Trophoblast cell (in vitro differentiated cells and primary cell): ENCODE data around the gene SLC29A2.
A peak's percentile ranks its signal among the peaks of the same experiment; 100 is the strongest.

Experiments
- DNase-seq, 2 donors: peaks; one replicate each; pipeline ENCODE4 v3.0.0-alpha.2; 2016
- H2AFZ ChIP-seq: 2 replicates; pipeline ENCODE4 v1.6.1; 2013; ENCODE audit warnings: low read length, moderate library complexity, mild to moderate bottlenecking; ENCODE audit not compliant: insufficient read depth, poor library complexity
- H2AK5ac ChIP-seq: 2 replicates; pipeline ENCODE4 v1.6.1; 2013; ENCODE audit warnings: mild to moderate bottlenecking, low read length
- H2BK120ac ChIP-seq: 2 replicates; pipeline ENCODE4 v1.6.1; 2013; ENCODE audit warnings: low read length, mild to moderate bottlenecking, moderate library complexity; ENCODE audit not compliant: insufficient read depth, poor library complexity
- H2BK12ac ChIP-seq: 2 replicates; pipeline ENCODE4 v1.6.1; 2013; ENCODE audit warnings: mild to moderate bottlenecking, low read length, moderate library complexity
- H2BK5ac ChIP-seq: 2 replicates; pipeline ENCODE4 v1.6.1; 2013; ENCODE audit warnings: low read length, low read depth, moderate library complexity, mild to moderate bottlenecking; ENCODE audit not compliant: poor library complexity
- H3K14ac ChIP-seq: 2 replicates; pipeline ENCODE4 v1.6.1; 2013; ENCODE audit warnings: mild to moderate bottlenecking, low read length
- H3K18ac ChIP-seq: 2 replicates; pipeline ENCODE4 v1.6.1; 2013; ENCODE audit warnings: mild to moderate bottlenecking, low read length
- H3K23ac ChIP-seq: 2 replicates; pipeline ENCODE4 v1.6.1; 2013; ENCODE audit warnings: low read length
- H3K27ac ChIP-seq: 2 replicates; pipeline ENCODE4 v1.5.1; 2013; ENCODE audit warnings: low read depth, mild to moderate bottlenecking, inconsistent platforms, low read length, moderate library complexity
- H3K27me3 ChIP-seq: 2 replicates; pipeline ENCODE4 v1.6.1; 2013; ENCODE audit warnings: inconsistent platforms, mild to moderate bottlenecking, low read length, moderate library complexity; ENCODE audit not compliant: insufficient read depth
- H3K36me3 ChIP-seq, 2 experiments: 1 replicate in 1 of 2; 2 replicates in 1 of 2; pipeline ENCODE4 v1.6.1; 2013; ENCODE audit warnings: low read length in 2 of 2, mild to moderate bottlenecking in 2 of 2, moderate library complexity in 1 of 2; ENCODE audit not compliant: insufficient read depth in 2 of 2, control insufficient read depth in 1 of 2
- H3K4ac ChIP-seq: 2 replicates; pipeline ENCODE4 v1.6.1; 2013; ENCODE audit warnings: low read depth, mild to moderate bottlenecking, low read length, moderate library complexity
- H3K4me1 ChIP-seq, 2 experiments: 1 replicate in 1 of 2; 2 replicates in 1 of 2; pipeline ENCODE4 v1.6.1; 2013; ENCODE audit warnings: low read length in 2 of 2, mild to moderate bottlenecking in 2 of 2, moderate library complexity in 1 of 2; ENCODE audit not compliant: insufficient read depth in 2 of 2, control insufficient read depth in 1 of 2
- H3K4me2 ChIP-seq: 2 replicates; pipeline ENCODE4 v1.6.1; 2013; ENCODE audit warnings: inconsistent platforms, mild to moderate bottlenecking, low read length, moderate library complexity
- H3K4me3 ChIP-seq: 2 replicates; pipeline ENCODE4 v1.5.1; 2013; ENCODE audit warnings: mild to moderate bottlenecking, low read depth, low read length, inconsistent platforms
- H3K79me1 ChIP-seq: one replicate; pipeline ENCODE4 v1.6.1; 2013; ENCODE audit warnings: low read length
- H3K79me2 ChIP-seq: 2 replicates; pipeline ENCODE4 v1.6.1; 2013; ENCODE audit warnings: low read length, mild to moderate bottlenecking; ENCODE audit not compliant: control insufficient read depth, insufficient read depth, poor library complexity
- H3K9ac ChIP-seq: 2 replicates; pipeline ENCODE4 v1.6.1; 2013; ENCODE audit warnings: mild to moderate bottlenecking, low read length
- H3K9me3 ChIP-seq: 2 replicates; pipeline ENCODE4 v1.6.1; 2013; ENCODE audit warnings: low read depth, mild to moderate bottlenecking, control low read depth, inconsistent platforms, low read length; ENCODE audit not compliant: insufficient read depth
- H4K12ac ChIP-seq: 2 replicates; pipeline ENCODE4 v1.6.1; 2013; ENCODE audit warnings: low read depth, mild to moderate bottlenecking, low read length, moderate library complexity
- H4K8ac ChIP-seq: 2 replicates; pipeline ENCODE4 v1.6.1; 2013; ENCODE audit warnings: low read depth, mild to moderate bottlenecking, low read length, moderate library complexity
- H4K91ac ChIP-seq: one replicate; pipeline ENCODE4 v1.6.1; 2013; ENCODE audit warnings: low read depth, mild to moderate bottlenecking, low read length, moderate library complexity
- WGBS: extraction: QIAGEN DNeasy Blood & Tissue Kit; methylation state at CpG from one replicate; pipeline ENCODE4 v1.1.7; 2013; ENCODE audit warnings: missing lambda C conversion rate; ENCODE audit not compliant: insufficient read length, insufficient coverage; ENCODE audit errors: extremely low coverage; 5-methylcytosine and 5-hydroxymethylcytosine counted together

The SLC29A2 gene

GRCh38 chr11:66418168-66418985 lies 46.8 kb upstream of the SLC29A2 start:
- Histone ChIP-seq H3K27me3 (peaks cover 24% of the 10 kb centered on the region), H3K4me2 (peak overlapping the region; percentile 28), H2AK5ac (no peak overlapping the region), H3K79me1 (no peaks in the 10 kb centered on the region), H3K36me3 (no peaks in the 10 kb centered on the region), H3K27ac (no peak overlapping the region), H2BK5ac (no peak overlapping the region), H4K12ac (no peak overlapping the region), H3K14ac (no peak overlapping the region), H3K9me3 (no peaks in the 10 kb centered on the region), H3K4me1 (peaks cover 5 to 6% of the 10 kb centered on the region in 2 experiments), H2AFZ (no peak overlapping the region), H4K8ac (no peak overlapping the region), H3K79me2 (no peaks in the 10 kb centered on the region), H3K18ac (no peak overlapping the region), H3K4me3 (no peak overlapping the region), H3K4ac (no peak overlapping the region), H3K9ac (no peak overlapping the region), H2BK120ac (no peak overlapping the region), H4K91ac (no peak overlapping the region), H2BK12ac (no peak overlapping the region), H3K23ac (no peak overlapping the region)
- no CpG with 5 or more reads among the region's 16 CpGs for WGBS
- DNase-seq = peak; percentile 59 to 84

DNA sequence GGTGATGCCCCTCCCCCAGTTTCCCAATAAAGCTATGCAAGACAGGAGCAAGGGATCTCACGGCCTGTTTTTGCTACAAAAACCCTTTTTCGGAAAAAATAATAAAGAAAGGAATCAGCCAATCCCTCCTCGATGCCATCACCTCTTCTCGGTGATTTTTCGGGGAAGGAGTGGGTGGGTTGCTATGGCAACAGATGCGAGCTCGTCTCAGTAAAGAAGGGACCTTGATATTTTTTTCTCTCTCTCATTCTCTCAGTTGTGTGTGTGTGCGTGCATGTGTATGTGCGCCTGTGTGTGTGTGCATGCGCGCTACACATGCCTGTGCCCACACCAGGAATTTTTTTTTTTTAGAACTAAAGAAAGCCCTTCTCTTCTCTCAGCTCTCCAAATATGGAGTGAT lies 45.4 kb upstream of the SLC29A2 start:
- no peak overlapping the region for H2AFZ ChIP-seq
- H3K18ac ChIP-seq = no peak overlapping the region
- no peaks in the 10 kb centered on the region for H3K79me1 ChIP-seq
- H3K79me2 ChIP-seq = no peaks in the 10 kb centered on the region
- H4K8ac ChIP-seq = no peak overlapping the region
- H3K4me3 ChIP-seq = no peak overlapping the region
- no peak overlapping the region for H2BK5ac ChIP-seq
- H3K14ac ChIP-seq = no peak overlapping the region
- H3K27ac ChIP-seq = no peak overlapping the region
- no peaks in the 10 kb centered on the region for H3K9me3 ChIP-seq
- H3K4me1 ChIP-seq = peaks cover 5 to 6% of the 10 kb centered on the region in 2 experiments
- H2AK5ac ChIP-seq = no peak overlapping the region
- H2BK120ac ChIP-seq = no peak overlapping the region
- no peak overlapping the region for H4K12ac ChIP-seq
- no peak overlapping the region for H3K23ac ChIP-seq
- no peak overlapping the region for H3K4me2 ChIP-seq
- WGBS = no CpG with 5 or more reads among the region's 11 CpGs
- no peak overlapping the region for H3K9ac ChIP-seq
- H3K36me3 ChIP-seq = no peaks in the 10 kb centered on the region
- H3K4ac ChIP-seq = no peak overlapping the region
- H3K27me3 ChIP-seq = peaks cover 24% of the 10 kb centered on the region
- H4K91ac ChIP-seq = no peak overlapping the region
- no peak overlapping the region for H2BK12ac ChIP-seq
- DNase-seq = no peak

- no CpG with 5 or more reads among the region's 2 CpGs for whole genome bisulfite sequencing
Observed at GRCh38 chr11:66415423-66415822, 43.9 kb upstream of the SLC29A2 start.

GRCh38 chr11:66414120-66414934 lies 42.8 kb upstream of the SLC29A2 start:
- H3K36me3 ChIP-seq = no peaks in the 10 kb centered on the region
- H3K18ac ChIP-seq = no peak overlapping the region
- no peak overlapping the region for H2BK120ac ChIP-seq
- peaks cover 5% of the 10 kb centered on the region in 2 experiments for H3K4me1 ChIP-seq
- H3K79me2 ChIP-seq = no peaks in the 10 kb centered on the region
- no peak overlapping the region for H3K27ac ChIP-seq
- H2BK12ac ChIP-seq = no peak overlapping the region
- H2AFZ ChIP-seq = no peak overlapping the region
- no peak overlapping the region for H3K4me2 ChIP-seq
- H3K4me3 ChIP-seq = no peak overlapping the region
- no peak overlapping the region for H3K4ac ChIP-seq
- no peaks in the 10 kb centered on the region for H3K79me1 ChIP-seq
- no CpG with 5 or more reads among the region's 12 CpGs for WGBS
- H2AK5ac ChIP-seq = no peak overlapping the region
- H4K8ac ChIP-seq = no peak overlapping the region
- H2BK5ac ChIP-seq = no peak overlapping the region
- H3K23ac ChIP-seq = no peak overlapping the region
- peaks cover 5% of the 10 kb centered on the region for H3K27me3 ChIP-seq
- H4K91ac ChIP-seq = no peak overlapping the region
- no peaks in the 10 kb centered on the region for H3K9me3 ChIP-seq
- H3K14ac ChIP-seq = no peak overlapping the region
- H3K9ac ChIP-seq = no peak overlapping the region
- H4K12ac ChIP-seq = no peak overlapping the region
- peak in 1 of 2 donors; percentile 17 for DNase-seq

More at GRCh38 chr11:66415423-66415822, 43.9 kb upstream of the SLC29A2 start:
- H3K4ac ChIP-seq = no peak overlapping the region
- no peak overlapping the region for H3K27ac ChIP-seq
- no peak overlapping the region for H2AFZ ChIP-seq
- H3K23ac ChIP-seq = no peak overlapping the region
- peaks cover 5 to 6% of the 10 kb centered on the region in 2 experiments for H3K4me1 ChIP-seq
- DNase-seq = no peak
- H3K4me3 ChIP-seq = no peak overlapping the region
- H3K9ac ChIP-seq = no peak overlapping the region
- H3K18ac ChIP-seq = no peak overlapping the region
- H2AK5ac ChIP-seq = no peak overlapping the region
- H3K27me3 ChIP-seq = peaks cover 14% of the 10 kb centered on the region
- H2BK5ac ChIP-seq = no peak overlapping the region
- H4K12ac ChIP-seq = no peak overlapping the region
- no peaks in the 10 kb centered on the region for H3K79me2 ChIP-seq
- no peak overlapping the region for H4K8ac ChIP-seq
- no peaks in the 10 kb centered on the region for H3K79me1 ChIP-seq
- no peak overlapping the region for H3K14ac ChIP-seq
- H4K91ac ChIP-seq = no peak overlapping the region
- no peak overlapping the region for H2BK12ac ChIP-seq
- H3K4me2 ChIP-seq = no peak overlapping the region
- H2BK120ac ChIP-seq = no peak overlapping the region
- no peaks in the 10 kb centered on the region for H3K36me3 ChIP-seq
- H3K9me3 ChIP-seq = no peaks in the 10 kb centered on the region
